Effector memory CD4-positive, alpha-beta T cell (primary cell): ENCODE measurements around the gene IQCE.

Experiments used
- DNase-seq, 3 donors: peaks; one replicate each; pipeline ENCODE4 v3.0.0-alpha.2; 2020
- H3K27ac ChIP-seq: 2 replicates; pipeline ENCODE4 v1.7.0; 2013; ENCODE audit warnings: mild to moderate bottlenecking, low read length, moderate library complexity; ENCODE audit not compliant: insufficient read depth, poor library complexity, severe bottlenecking
- H3K27me3 ChIP-seq: replicated peaks from 2 replicates; pipeline ENCODE4 v1.7.0; 2013; ENCODE audit warnings: mild to moderate bottlenecking, low read length; ENCODE audit not compliant: insufficient read depth, control insufficient read depth, poor library complexity, severe bottlenecking
- H3K36me3 ChIP-seq: 2 replicates; pipeline ENCODE4 v1.7.0; 2013; ENCODE audit warnings: mild to moderate bottlenecking, low read length, moderate library complexity; ENCODE audit not compliant: control insufficient read depth, insufficient read depth
- H3K4me1 ChIP-seq: 2 replicates; pipeline ENCODE4 v1.7.0; 2013; ENCODE audit warnings: low read length, mild to moderate bottlenecking; ENCODE audit not compliant: control insufficient read depth, insufficient read depth, poor library complexity, severe bottlenecking
- H3K4me3 ChIP-seq: 2 replicates; pipeline ENCODE4 v1.7.0; 2013; ENCODE audit warnings: low read length, low read depth, mild to moderate bottlenecking; ENCODE audit not compliant: insufficient read depth, poor library complexity, severe bottlenecking
- H3K9me3 ChIP-seq: 2 replicates; pipeline ENCODE4 v1.7.0; 2013; ENCODE audit warnings: mild to moderate bottlenecking, low read length, moderate library complexity; ENCODE audit not compliant: control insufficient read depth

Gene IQCE

GRCh38 chr7:2520761-2521290, 38.0 kb upstream of the IQCE start:
- no peaks in the 10 kb centered on the region for H3K27me3 ChIP-seq
- no peaks in the 10 kb centered on the region for H3K9me3 ChIP-seq
- peaks cover 47% of the 10 kb centered on the region for H3K4me1 ChIP-seq
- peak overlapping the region; percentile 93 for H3K4me3 ChIP-seq
- peaks cover 14% of the 10 kb centered on the region for H3K36me3 ChIP-seq
- no peak for DNase-seq
- H3K27ac ChIP-seq = peak overlapping the region; percentile 93

GRCh38 chr7:2521341-2521745, 37.4 kb upstream of the IQCE start:
- peak overlapping the region; percentile 93 for H3K4me3 ChIP-seq
- no peak for DNase-seq
- H3K4me1 ChIP-seq = peaks cover 52% of the 10 kb centered on the region
- peaks cover 19% of the 10 kb centered on the region for H3K36me3 ChIP-seq
- H3K27me3 ChIP-seq = no peaks in the 10 kb centered on the region
- H3K9me3 ChIP-seq = no peaks in the 10 kb centered on the region
- peak overlapping the region; percentile 93 for H3K27ac ChIP-seq

GRCh38 chr7:2521952-2522591, 36.7 kb upstream of the IQCE start:
- peaks cover 26% of the 10 kb centered on the region for H3K36me3 ChIP-seq
- H3K4me1 ChIP-seq = peaks cover 59% of the 10 kb centered on the region
- H3K27ac ChIP-seq = peak overlapping the region; percentile 93
- peak; percentile 68 to 75 (median 69) for DNase-seq
- peak overlapping the region; percentile 93 for H3K4me3 ChIP-seq
- no peaks in the 10 kb centered on the region for H3K9me3 ChIP-seq
- no peaks in the 10 kb centered on the region for H3K27me3 ChIP-seq

GRCh38 chr7:2522780-2523433, 35.9 kb upstream of the IQCE start:
- Histone ChIP-seq H3K27ac (peak overlapping the region; percentile 93), H3K4me3 (peak overlapping the region; percentile 93), H3K36me3 (peaks cover 33% of the 10 kb centered on the region), H3K4me1 (peaks cover 67% of the 10 kb centered on the region), H3K9me3 (no peaks in the 10 kb centered on the region), H3K27me3 (no peaks in the 10 kb centered on the region)
- no peak for DNase-seq

- Histone ChIP-seq H3K27ac (peak overlapping the region; percentile 93), H3K9me3 (no peaks in the 10 kb centered on the region), H3K4me3 (peak overlapping the region; percentile 93), H3K4me1 (peaks cover 70% of the 10 kb centered on the region), H3K36me3 (peaks cover 38% of the 10 kb centered on the region), H3K27me3 (no peaks in the 10 kb centered on the region)
- no peak for DNase-seq
Observed at GRCh38 chr7:2523461-2523936, 35.3 kb upstream of the IQCE start.

GRCh38 chr7:2523941-2524807, 34.6 kb upstream of the IQCE start:
- Histone ChIP-seq H3K4me3 (peak overlapping the region; percentile 93), H3K4me1 (peaks cover 70% of the 10 kb centered on the region), H3K27ac (peak overlapping the region; percentile 93), H3K9me3 (no peaks in the 10 kb centered on the region), H3K36me3 (peaks cover 40% of the 10 kb centered on the region), H3K27me3 (no peaks in the 10 kb centered on the region)
- no peak for DNase-seq

GRCh38 chr7:2524808-2525657, 33.7 kb upstream of the IQCE start:
- Histone ChIP-seq H3K9me3 (no peaks in the 10 kb centered on the region), H3K27ac (peak overlapping the region; percentile 93), H3K4me1 (peaks cover 77% of the 10 kb centered on the region), H3K27me3 (no peaks in the 10 kb centered on the region), H3K36me3 (peaks cover 40% of the 10 kb centered on the region), H3K4me3 (no peak overlapping the region)
- DNase-seq = no peak

GRCh38 chr7:2525658-2526630, 32.8 kb upstream of the IQCE start:
- Histone ChIP-seq H3K27ac (peak overlapping the region; percentile 42), H3K4me1 (peaks cover 86% of the 10 kb centered on the region), H3K4me3 (no peak overlapping the region), H3K27me3 (no peaks in the 10 kb centered on the region), H3K36me3 (peaks cover 40% of the 10 kb centered on the region), H3K9me3 (no peaks in the 10 kb centered on the region)
- no peak for DNase-seq
